A549 (cell line): ENCODE data around the gene OTULINL. TPM values are rescaled to one million over a fixed set of nuclear protein-coding genes. Genes with fewer than 3 reads are reported as not detected.

Experiments
- ATAC-seq, 2 experiments: fragments of 200-7000 bp in 1 of 2; fragments of >200 bp in 1 of 2; cut with Nextera tagmentation in 1 of 2; cut with Tn5 transposase in 1 of 2; 3 replicates each; pipeline versions ENCODE4 v1.8.0 to v1.9.1; 2018 to 2020; ENCODE audit warnings: mild to moderate bottlenecking in 1 of 2, moderate library complexity in 1 of 2
- CTCF ChIA-PET: fragments of 300-600 bp; sonication (Branson Sonifier 250); formaldehyde crosslinking; extraction: SDS; loops from one replicate; lab custom pipeline; 2021; ENCODE audit warnings: antibody characterized with exemption, inconsistent platforms; lab: Yijun Ruan, JAX
- POLR2A ChIA-PET: fragments of 350-600 bp; formaldehyde crosslinking; extraction: SDS; loops from one replicate; lab custom pipeline; 2021; ENCODE audit warnings: antibody characterized with exemption, inconsistent platforms; lab: Yijun Ruan, JAX
- DNase-seq, 2 experiments: peaks; one replicate each; pipeline versions ENCODE4 v3.0.0 to v3.0.0-alpha.2; 2011 to 2016; ENCODE audit warnings: low read depth in 1 of 2, low spot score in 1 of 2
- FAIRE-seq: peaks from 2 replicates; lab custom pipeline; 2011; peaks lifted over from hg19 to GRCh38; lab: Jason Lieb, UNC
- H3K27ac ChIP-seq, 2 experiments: fragments of >200 bp; sonication (Bioruptor Twin); formaldehyde crosslinking; 3 replicates each; pipeline ENCODE4 v1.5.1; 2016 to 2017
- H3K4me1 ChIP-seq: fragments of >200 bp; sonication (Bioruptor Twin); formaldehyde crosslinking; 3 replicates; pipeline ENCODE4 v1.6.1; 2016
- H3K4me2 ChIP-seq: fragments of >200 bp; sonication (Bioruptor Twin); formaldehyde crosslinking; 3 replicates; pipeline ENCODE4 v1.6.1; 2016
- H3K4me3 ChIP-seq: fragments of >200 bp; sonication (Bioruptor Twin); formaldehyde crosslinking; 3 replicates; pipeline ENCODE4 v1.5.1; 2016
- H3K9me3 ChIP-seq: fragments of >200 bp; sonication (Bioruptor Twin); formaldehyde crosslinking; 3 replicates; pipeline ENCODE4 v1.6.1; 2016
- ATOH8 ChIP-seq: fragments of 250-450 bp; sonication (Bioruptor Pico); IDR thresholded peaks from 2 replicates; pipeline ENCODE4 v1.5.0; 2020; ENCODE audit warnings: low read depth, mild to moderate bottlenecking, moderate library complexity
- EHMT2 ChIP-seq: fragments of 200-600 bp; sonication (generic); IDR thresholded peaks from 2 replicates; pipeline ENCODE4 v1.6.1; 2016; ENCODE audit warnings: antibody characterized with exemption, low read depth, mild to moderate bottlenecking, moderate library complexity
- ESRRA ChIP-seq: fragments of 150-350 bp; IDR thresholded peaks from 2 replicates; pipeline ENCODE4 v1.6.1; 2014; ENCODE audit warnings: mild to moderate bottlenecking, low read length, borderline replicate concordance
- HOXA7 ChIP-seq: fragments of 250-450 bp; sonication (Bioruptor Pico); IDR thresholded peaks from 2 replicates; pipeline ENCODE4 v1.5.0; 2020; ENCODE audit warnings: mild to moderate bottlenecking, moderate library complexity
- HOXB13 ChIP-seq: fragments of 250-450 bp; sonication (Bioruptor Pico); IDR thresholded peaks from 2 replicates; pipeline ENCODE4 v1.5.0; 2020; ENCODE audit warnings: low read depth, mild to moderate bottlenecking, moderate library complexity
- MAX ChIP-seq: IDR thresholded peaks from 2 replicates; pipeline ENCODE4 v1.6.1; 2012
- PBX3 ChIP-seq: IDR thresholded peaks from 2 replicates; pipeline ENCODE4 v1.6.1; 2012
- PHF8 ChIP-seq: fragments of 200-600 bp; sonication (generic); IDR thresholded peaks from 2 replicates; pipeline ENCODE4 v1.6.1; 2016; ENCODE audit warnings: low read depth, mild to moderate bottlenecking, antibody characterized with exemption, moderate library complexity, borderline replicate concordance
- POLR2AphosphoS2 ChIP-seq: conservative IDR thresholded peaks from 2 replicates; pipeline ENCODE4 v1.6.1; 2012; ENCODE audit warnings: low read length, improper control_type of control experiment, inconsistent platforms
- USF2 ChIP-seq: fragments of 450-650 bp; IDR thresholded peaks from 2 replicates; pipeline ENCODE4 v1.6.1; 2014; ENCODE audit warnings: antibody characterized with exemption
- ZNF302 ChIP-seq: fragments of 250-450 bp; sonication (Bioruptor Pico); IDR thresholded peaks from 2 replicates; pipeline ENCODE4 v1.9.0; 2021; ENCODE audit warnings: inconsistent platforms, mild to moderate bottlenecking, moderate library complexity
- WGBS: methylation state at CpG from one replicate; pipeline ENCODE4 v1.1.6; 2017; ENCODE audit errors: missing lambda C conversion rate; 5-methylcytosine and 5-hydroxymethylcytosine counted together
- polyA minus RNA-seq: library from RNA; depleted of rRNA, polyadenylated mRNA; stranded (reverse); fragments of >200 nt; gene quantifications from 2 replicates; pipeline ENCODE4 v1.2.3, GENCODE V29; 2011; rRNA and poly(A)+ RNA removed
- polyA plus RNA-seq, 4 experiments: library from polyadenylated mRNA; depleted of rRNA in 3 of 4; stranded (reverse); fragments of >200 nt; fragmentation: RNase III in 1 of 4; extraction: RNeasy Plus Mini Kit Qiagen cat#74134 plus additional on column Dnase treatment in 1 of 4; gene quantifications; 2 replicates in 3 of 4; 3 replicates in 1 of 4; pipeline ENCODE4 v1.2.3, GENCODE V29; 2011 to 2017
- TF ChIP-seq, protein P1 (sequence below): fragments of >200 bp; sonication (Bioruptor Twin); formaldehyde crosslinking; IDR thresholded peaks from 3 replicates; pipeline ENCODE4 v1.6.1; 2016

Gene OTULINL
- polyA plus RNA-seq (2011; rRNA removed), result 2.9 and 3.7 TPM in 2 replicates
- 1.7 and 2.3 TPM in 2 replicates for polyA plus RNA-seq (2012; cell fraction: cytosol; rRNA removed)
- polyA plus RNA-seq (2012; cell fraction: nucleus; rRNA removed), result 1.2 and 2.4 TPM in 2 replicates
- polyA plus RNA-seq (2017; fragmentation: RNase III; extraction: RNeasy Plus Mini Kit Qiagen cat#74134 plus additional on column Dnase treatment), result 2.4 to 3.2 TPM (median 2.9 TPM) in 3 replicates
- polyA minus RNA-seq, result 0.87 and 1.3 TPM in 2 replicates

- peak within 1 kb of the TSS; percentile 96 for H3K4me3 ChIP-seq
- peak; percentile 71 to 76 for DNase-seq
- ATAC-seq, result peak; percentile 94 to 95
- ChIA-PET CTCF (interaction anchor here (1.0 to 3.0 kb wide), 7 partner anchors 11 to 109 kb away, joined by 3 to 9 read pairs (median 3); no protein-coding TSS in a partner anchor), POLR2A (interaction anchor here (1.0 kb wide), 1 partner anchor 11 kb away, joined by 3 read pairs; no protein-coding TSS in a partner anchor)
- FAIRE-seq, result no peak
- H3K4me2 ChIP-seq, result peak within 1 kb of the TSS; percentile 99
- H3K4me1 ChIP-seq, result 0 out of 3 replicates have a peak, but pooled peaks cover 3% of the 10 kb centered on the region
- H3K27ac ChIP-seq, result peak within 1 kb of the TSS; percentile 68 to 79
- no peaks in the 10 kb centered on the region for H3K9me3 ChIP-seq
- TF ChIP-seq PBX3, result peak; percentile 90
- TF ChIP-seq ESRRA, result no peak
- peak; percentile 51; the same call in 1 of the 2 replicates for TF ChIP-seq PHF8
- TF ChIP-seq MAX, result peak; percentile 50; the same call in 1 of the 2 replicates
- 32% methylated on average over 18 of the region's 63 CpGs for WGBS
Measured at GRCh38 chr5:14581106-14581890, at the start of gene OTULINL. TSS of gene OTULINL (plus strand) at chr5:14581792. CDS start at chr5:14581895, 103 bp downstream.

DNA sequence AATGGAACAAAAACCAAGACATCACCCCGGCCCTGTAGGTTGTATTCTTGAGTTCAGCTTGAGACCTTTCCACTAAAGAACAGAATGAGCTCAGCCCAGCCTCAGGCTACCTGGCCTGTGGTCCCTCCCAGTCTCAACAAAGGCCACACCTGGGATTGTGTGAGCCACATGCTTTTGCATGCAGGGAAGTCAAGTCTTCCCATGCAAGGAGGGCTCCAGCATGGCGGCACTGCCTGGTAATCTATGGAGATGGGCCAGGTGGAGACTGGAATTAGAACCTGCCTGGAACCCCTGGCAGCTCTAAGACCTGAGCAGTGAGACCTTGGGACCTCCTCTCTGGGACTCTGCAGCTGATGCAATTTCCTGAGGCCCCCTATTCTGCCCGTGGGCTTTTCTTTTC is 49.4 kb upstream of the OTULINL start:
- no peak for ATAC-seq
- Histone ChIP-seq H3K4me2 (no peak overlapping the region), H3K27ac (no peak overlapping the region), H3K9me3 (no peaks in the 10 kb centered on the region), H3K4me1 (no peaks in the 10 kb centered on the region), H3K4me3 (no peak overlapping the region)
- no peak for FAIRE-seq
- POLR2A ChIA-PET, result no interaction called here
- no peak for TF ChIP-seq ATOH8 (CRISPR knock-in tag)
- DNase-seq, result no peak
- CTCF ChIA-PET, result no interaction called here
- 38% methylated on average over 3 of the region's 3 CpGs for WGBS

- CTCF ChIA-PET, result interaction anchor here (0.6 kb wide), 1 partner anchor 9 kb away, joined by 3 read pairs; no protein-coding TSS in a partner anchor
- POLR2A ChIA-PET, result interaction anchor here (0.7 kb wide), 1 partner anchor 105 kb away, joined by 7 read pairs; no protein-coding TSS in a partner anchor
- no peaks in the 10 kb centered on the region; the same call in 2 of the 3 replicates for H3K9me3 ChIP-seq
- H3K27ac ChIP-seq, result no peak overlapping the region
- DNase-seq (no peak), ATAC-seq (no peak), FAIRE-seq (no peak)
- 36% methylated on average over 7 of the region's 7 CpGs for WGBS
- H3K4me3 ChIP-seq, result no peak overlapping the region
- TF ChIP-seq ZNF302 (no peak), EHMT2 (no peak), USF2 (no peak), HOXA7 (no peak), POLR2AphosphoS2 (no peak), HOXB13 (CRISPR knock-in tag) (no peak)
- TF ChIP-seq, protein P1, sequence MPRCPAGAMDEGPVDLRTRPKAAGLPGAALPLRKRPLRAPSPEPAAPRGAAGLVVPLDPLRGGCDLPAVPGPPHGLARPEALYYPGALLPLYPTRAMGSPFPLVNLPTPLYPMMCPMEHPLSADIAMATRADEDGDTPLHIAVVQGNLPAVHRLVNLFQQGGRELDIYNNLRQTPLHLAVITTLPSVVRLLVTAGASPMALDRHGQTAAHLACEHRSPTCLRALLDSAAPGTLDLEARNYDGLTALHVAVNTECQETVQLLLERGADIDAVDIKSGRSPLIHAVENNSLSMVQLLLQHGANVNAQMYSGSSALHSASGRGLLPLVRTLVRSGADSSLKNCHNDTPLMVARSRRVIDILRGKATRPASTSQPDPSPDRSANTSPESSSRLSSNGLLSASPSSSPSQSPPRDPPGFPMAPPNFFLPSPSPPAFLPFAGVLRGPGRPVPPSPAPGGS, result no peak
- TF ChIP-seq, all 56 proteins: peak for 0
- no peak overlapping the region for H3K4me2 ChIP-seq
- H3K4me1 ChIP-seq, result no peaks in the 10 kb centered on the region
Measured at GRCh38 chr5:14534773-14535172, 46.8 kb upstream of the OTULINL start.
